NOMO-1 treated with dmso at 0.1 percent for 144 hours (cell line): ENCODE data around the gene TBX10.
"Not testable (repeated sequence)": the region's sequence is repeated elsewhere in the genome, so short reads cannot be mapped to it uniquely, and the experiment has no call there.

Source experiments
- DNase-seq: peaks from one replicate; lab custom pipeline; 2025; ENCODE audit not compliant: unreplicated experiment; lab: John Stamatoyannopoulos, UW

TBX10 gene

DNA sequence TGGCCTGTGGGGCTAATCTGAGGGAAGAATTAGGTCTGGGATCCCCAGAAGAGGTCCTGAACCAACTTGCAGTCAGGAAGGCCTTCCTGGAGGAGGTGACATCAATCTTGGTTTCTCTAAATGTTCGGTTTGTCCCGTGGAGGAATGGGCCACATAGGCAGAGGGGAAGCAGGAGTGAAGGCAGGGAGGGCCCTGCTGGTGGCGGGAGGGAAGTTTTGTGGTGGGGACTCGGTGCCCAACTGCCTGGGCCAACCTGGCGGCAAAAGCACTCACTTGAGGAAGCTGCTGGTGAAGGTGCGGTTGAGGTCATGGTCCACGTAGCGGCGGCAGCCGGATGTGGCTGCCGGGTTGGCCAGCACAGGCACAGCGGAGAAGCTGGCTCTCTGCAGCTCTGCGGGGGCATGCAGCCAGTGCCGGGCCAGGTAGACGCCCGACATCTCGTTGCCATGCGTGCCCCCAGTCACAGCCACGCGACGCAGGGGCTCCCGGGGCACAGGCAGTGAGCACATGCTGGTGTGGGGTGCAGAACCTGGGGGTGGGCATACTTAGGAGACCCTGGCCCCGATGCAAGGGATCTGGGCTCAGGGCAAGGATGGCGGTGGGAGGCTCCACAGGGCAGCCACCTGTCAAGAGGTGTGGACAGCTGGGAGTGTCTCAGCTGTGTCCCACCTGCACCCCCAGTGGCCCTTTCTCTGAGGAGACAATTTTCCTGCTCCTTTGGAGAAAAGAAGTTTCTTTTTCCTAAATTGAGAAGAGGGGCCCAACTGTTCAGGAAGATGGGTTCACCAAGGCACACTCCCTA lies 7.2 kb upstream of the TBX10 start:
- peak; percentile 76 for DNase-seq

DNA sequence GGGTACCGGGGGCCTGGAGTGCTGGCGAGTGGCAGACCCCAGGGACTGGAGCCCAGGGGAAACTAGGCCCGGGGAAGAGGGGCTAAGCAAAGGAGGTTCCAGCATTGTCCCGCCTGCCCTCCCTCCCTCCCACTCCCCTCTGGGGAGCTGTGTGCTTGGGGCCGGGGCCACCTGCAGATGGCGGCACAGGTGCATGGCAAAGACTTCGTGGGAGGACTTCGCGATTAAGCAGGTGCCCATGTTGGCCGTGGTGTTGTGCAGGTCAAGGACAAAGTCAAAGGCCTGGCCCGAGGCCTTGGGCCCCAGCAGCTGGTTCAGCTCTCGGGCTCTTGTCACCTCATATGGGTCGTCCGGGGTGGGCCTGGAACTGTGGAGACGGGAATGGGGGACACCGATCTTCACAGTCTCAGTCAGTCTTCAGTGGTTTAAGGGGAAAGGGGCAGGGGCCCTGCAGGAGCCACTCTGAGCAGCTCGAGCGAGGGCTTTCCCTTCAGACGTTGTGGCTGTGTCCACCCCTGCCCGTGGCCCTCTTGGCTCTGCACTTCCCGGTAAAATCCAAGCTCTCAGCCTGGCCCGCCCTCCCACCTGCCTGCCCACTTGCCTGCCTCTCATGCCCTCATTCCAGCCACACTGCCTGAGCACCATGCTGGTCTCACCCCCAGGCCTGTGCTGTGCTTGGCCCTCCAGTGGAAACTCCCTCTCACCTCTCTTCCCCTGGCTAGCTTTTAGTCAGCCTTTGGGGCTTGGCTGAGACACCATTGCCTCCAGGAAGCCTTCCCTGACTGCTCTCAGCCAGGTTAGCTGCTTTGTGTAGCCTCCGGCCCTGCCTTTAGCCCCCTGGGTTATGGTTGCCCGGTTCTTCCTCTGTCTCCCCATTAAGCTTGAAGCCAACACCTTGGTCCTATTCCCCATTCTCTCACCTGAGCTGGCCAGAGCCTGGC lies 6.2 kb upstream of the TBX10 start:
- no peak for DNase-seq

DNA sequence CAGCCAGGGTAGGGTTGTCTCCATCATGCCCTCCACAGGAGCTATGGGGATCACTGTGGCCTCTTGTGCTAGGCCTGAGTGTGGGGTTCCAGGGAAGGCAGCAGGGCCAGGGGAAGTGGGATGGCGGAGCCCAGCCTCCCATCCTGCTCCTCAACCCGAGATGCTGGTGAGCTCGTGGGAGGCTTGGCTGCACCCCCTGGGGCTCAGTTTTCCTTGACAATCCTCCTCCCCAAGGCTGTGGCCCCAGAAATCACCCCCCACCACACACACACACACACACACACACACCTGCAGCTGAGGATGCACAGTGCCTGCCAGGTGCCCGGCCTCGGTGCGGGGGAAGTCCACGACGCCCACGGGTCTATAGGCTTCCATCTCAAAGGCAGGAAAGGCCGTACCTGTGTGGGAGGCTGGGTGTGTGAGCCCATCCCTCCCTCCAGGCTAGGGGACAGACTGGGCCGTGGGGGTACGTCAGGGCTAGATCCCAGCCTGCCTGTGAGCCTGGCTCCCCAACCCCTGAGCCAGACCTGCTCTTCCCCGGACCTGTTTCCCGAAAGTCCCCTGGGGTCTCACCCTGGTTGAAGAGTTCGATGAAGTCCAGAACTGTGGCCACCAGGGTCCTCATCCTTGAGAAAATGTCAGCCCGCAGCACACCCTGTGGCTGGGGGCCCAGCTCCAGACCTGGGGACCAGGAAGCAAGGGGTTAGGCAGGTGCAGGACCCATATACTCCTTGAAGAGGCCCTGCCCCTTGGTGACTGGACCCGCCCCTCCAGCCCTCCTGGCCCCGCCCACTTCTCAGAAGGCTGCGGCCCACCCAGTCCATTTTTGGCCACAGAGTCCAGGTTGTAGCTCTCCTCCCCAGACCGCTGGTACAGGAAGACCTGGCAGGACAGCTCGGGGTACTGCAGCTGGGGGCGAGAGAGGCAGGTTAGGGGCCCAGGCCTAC lies 5.2 kb upstream of the TBX10 start:
- DNase-seq, result no peak

DNA sequence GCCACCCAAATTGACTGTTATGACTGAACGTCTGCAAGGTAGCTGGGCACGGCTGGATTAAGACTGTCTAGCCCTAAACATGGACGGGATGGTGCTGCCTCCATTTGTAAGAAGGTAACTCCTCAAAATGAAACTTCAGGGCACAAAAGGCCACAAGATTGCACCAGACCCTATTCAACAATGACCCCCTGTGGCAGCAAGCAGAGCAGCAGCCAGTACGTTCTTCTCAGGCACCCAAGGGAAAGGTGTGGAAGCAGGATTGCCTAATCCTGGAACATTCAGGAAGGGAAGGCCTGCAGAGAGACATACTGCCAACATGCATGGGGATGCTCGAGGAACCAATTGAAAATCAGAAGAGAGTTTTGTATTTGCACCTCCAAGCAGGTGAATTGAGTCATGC lies 4.5 kb upstream of the TBX10 start:
- DNase-seq, result no peak

DNA sequence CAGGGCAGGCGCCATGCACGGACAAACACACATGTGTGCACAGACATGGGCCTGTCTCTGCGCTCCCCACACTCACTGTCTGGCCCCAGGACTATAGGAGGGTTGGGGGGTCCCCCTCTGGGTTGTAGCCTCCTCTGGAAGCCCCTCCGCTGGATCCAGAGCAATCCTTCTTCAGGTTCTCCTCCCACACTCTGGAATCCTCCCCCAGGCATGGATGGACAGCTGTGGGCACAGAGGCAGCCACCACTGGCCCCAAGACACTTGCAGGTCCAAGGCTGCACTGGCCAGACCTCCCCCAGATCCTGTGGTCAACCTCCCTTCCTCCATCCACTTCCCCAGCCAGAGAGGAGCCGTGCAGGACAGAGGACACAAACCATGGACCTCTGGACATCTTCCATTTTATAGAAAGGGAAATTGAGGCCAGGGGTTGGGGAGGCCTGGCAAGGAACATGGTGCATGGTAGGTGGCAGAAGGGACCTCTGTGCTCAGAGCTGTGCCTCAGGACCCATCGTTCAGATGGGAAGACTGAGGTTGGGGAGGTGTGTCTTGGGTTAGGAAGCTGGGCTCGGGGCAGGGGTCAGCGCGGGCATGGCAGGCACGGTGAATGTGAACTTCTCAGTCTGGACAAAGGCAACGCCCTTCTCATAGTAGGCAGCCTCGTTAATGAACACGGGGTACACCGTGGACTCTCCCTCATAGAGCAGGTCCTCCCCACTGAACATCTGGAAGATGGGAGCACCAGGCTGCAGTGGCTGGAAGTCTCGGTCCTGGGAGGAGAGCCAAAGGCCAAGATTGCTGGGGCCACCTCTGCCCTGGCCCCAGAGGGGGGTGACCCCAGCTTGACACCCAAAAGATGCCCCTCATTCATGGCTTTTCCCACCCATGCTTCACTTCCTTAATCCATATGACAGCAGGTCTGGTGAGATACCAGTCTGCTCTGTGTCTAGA lies 2.9 kb upstream of the TBX10 start:
- DNase-seq, result no peak

DNA sequence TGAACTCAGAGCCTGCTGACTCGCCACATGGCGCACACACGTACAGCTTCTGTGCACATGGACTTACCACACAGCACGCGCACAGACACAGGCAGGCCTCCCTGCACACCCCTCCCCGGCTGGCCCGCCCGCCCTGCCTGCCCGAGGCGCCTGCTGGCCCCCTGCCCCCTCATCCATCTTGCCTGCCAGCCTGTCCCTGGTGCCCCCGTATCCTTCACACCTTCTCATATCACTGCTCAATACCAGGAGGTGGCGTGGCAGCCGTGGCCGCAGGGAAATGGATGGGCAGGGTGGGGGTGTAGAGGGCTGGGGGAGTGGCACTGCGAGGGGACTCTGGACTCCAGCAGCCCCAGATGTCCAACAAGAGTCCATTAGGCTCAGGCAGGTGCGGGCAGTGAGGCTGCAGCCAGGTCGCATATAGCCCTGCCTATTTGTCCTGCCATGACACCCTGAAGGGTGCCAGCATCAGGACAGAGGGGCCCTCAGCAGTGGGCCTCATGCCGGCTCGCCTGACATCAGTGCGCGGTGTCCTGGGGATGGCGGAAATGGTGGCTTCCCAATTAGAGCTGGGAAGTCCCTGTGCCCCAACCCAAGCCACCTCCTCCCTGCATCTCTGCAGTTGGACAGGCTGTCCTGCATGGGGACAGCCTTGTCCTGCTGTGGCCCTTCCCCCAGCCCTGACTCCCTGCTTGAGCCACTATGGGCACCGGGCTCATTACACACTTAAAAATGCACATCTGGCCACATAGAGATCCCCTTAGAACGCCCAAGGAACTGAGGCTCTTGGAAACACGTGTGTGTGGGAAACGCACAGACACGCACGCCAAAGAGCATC lies 2.0 kb upstream of the TBX10 start:
- no peak for DNase-seq

DNA sequence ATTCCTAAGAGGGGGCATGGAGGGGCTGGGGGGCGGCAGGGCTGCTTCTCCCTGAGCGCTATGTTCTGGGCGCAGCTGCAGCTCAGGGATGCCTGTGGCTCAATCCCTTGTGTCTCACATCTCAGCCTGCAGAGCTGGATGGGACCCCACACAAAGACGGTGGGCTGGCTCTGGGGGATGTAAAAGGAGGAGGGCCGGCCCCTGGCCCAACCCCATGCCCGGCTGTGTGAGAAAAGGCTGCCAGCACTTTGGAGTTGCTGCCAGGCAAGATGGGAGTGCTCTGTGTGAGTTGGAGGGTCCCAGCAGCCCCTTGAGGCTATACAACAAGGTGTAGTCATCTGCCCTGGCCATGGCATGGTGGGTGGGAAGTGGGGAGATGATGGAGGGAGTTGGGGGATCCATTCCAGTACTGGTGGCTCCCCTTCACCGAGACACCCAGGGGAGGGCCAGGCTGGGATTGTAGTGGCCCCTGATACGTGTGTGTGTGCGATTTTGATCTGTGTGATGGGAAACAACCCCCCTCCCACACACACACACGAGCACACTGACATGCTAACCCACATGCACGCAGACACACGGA lies 1.3 kb upstream of the TBX10 start:
- no peak for DNase-seq

DNA sequence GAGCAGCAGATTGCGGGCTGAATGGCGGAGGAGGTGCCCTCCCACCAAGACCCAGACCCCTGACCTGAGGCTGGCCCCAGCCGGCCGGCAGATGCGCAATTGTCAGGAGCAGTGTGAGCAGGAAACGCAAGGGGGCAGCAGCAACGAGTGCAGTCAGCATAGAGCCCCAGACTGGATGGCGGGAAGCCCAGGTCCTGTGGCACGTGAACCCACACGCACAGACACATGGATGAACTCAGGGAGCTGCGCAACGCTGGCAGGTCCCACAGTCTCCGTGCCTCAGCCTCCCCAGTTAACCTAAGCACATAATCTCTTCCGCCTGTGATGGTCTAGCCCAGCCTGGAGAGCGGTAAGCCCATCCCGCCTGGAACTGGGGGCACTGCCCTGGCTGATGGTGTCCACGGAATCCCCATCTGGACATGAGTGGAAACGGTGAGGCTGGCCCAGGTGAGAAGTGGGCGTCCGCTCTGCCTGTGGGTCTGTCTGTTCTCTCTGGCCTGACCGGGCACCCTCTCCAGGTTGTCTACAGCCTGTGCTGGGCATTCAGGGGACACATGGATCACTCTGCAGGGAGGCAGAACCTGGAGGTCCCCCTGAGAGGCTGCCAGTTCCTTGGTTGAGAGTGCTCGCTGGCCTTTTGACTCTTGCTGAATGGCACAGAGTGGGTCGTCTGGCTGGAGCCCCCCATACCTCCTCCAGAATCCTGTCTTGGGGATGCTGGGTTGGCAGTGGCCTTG lies 626 bp upstream of the TBX10 start:
- peak; percentile 42 for DNase-seq

DNA sequence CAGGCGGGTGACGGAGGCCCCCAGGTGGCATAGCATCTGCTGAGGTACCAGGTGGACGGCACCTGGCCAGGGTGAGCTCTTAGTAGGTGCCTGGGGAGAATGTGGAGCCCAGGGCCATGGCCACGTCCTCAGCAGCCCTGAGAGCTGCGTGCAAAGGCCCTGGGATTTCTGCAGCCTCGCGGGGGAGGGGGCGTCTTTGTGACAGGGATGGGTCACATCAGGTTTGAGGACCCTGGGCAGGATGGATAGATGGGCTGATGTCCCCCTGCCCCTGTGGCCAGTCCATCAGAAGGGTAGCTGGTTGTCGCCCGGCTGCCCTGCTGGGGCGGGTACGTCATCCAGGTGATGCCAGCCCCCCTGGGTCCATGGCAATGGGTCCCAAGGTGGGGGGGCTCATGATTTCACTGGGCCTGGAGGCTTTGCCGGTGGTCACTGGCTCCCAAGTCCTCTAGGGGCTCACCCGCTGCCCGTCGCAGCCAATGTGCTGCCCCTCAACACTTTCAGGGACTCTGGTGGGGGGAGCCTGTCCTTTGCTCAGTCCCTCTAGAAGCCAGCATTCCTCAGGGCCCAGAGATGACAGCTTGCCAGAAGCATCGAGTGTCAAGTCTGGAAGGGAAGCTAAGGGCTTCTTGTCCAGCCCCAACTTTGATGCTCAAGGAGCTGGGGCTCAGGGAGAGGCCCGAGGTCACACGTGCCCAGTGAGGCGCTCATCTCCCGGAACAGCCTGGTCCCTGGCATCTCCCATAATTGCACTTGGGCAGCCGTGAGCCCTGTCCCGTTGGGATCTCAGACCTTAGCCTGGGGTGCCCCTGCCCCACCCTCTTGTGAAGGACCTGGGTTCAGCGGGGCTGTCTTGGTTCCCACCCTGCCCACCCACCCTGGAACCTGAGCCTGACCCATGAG lies 777 bp downstream of the TBX10 start:
- DNase-seq, result no peak

DNA sequence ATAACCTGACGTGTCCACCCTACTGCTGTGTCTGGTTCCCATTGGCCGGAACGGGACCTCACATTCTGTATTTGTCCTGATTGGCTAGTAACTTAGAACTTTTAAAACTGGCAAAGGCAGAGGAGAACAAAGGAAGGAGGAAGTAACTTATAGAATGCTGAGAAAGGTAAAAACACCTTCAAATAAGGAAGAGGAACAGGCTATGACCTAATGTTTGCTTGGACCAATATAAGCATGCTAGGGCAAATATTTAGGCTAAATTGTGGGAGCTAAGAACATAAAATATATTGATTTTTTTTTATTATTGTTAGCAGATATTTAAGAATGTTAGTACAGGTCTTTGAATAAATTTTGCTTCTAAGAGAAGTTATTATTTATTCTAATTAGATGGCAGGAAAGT lies 2.1 kb downstream of the TBX10 start:
- not testable (repeated sequence) for DNase-seq

DNA sequence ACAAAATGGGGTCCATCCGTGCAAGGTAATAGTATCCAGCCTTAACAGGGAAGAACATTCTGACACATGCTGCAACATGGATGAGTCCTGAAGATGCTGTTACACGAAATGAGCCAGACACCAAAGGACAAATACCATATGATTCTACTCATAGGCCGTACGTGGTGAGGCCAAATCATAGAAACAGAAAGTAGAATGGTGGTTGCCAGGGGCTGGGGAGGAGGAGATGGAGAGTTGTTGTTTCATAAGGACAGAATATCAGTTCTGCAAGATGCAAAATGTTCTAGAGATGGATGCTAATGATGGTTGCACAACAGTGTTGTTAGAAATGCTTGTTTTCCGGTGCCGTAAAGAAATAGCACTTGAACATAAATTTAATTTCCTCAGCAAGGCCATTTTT lies 2.6 kb downstream of the TBX10 start:
- no peak for DNase-seq

DNA sequence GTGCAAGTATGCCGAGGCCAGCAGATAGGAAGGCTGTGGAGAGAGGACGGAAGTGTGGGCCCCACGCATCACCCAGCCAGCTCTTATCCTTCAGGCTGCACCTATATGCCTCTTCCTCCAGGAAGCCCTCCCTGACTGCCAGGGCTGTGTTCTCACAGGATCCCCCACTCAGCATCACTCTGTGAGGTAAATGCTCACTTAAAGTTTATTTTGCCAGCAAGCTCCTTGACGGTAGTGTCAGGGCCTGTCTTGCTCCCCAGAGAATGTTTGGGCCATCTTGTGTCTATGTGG lies 4.4 kb downstream of the TBX10 start:
- no peak for DNase-seq

DNA sequence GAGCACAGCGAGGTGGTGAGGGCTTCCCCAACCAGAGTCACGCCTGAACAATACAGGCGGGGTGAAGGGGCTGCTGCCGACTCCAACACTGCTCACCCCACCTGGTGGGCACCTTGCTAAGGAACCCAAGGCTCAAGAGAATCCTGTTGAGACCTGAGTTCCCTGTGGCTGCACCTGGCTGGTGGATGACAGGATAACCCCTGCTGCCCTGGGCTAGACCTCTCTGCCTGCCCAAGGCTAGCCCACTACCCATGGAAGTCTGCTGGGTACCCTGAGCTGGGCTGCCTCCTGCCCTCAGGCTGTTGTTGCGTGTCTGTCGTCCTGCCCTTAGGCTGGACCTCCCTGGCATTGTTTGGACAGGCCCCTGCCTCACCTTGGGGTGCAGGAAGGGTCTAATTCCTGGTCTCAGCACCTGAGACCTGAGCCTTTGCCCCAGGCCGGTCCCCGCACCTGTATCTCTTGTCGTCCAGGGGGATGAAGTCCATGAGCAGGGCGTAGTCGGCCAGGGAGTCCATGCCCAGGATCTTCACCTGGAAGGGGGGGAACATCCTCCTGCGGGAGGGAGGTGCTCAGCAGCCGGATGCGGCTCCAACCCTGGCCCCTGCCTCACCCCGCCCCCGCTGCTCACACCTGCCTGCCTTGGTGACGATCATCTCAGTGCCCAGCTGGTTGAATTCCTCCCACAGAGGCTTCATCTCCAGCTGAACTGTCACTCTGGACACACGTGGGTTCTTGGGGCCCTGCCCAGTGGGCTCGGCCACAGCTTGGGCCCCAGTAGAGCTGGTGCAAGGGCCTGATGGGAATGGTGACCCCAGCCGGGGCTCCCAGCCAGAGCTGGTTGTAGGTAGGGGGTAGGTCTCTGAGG lies 5.0 kb downstream of the TBX10 start:
- no peak for DNase-seq

DNA sequence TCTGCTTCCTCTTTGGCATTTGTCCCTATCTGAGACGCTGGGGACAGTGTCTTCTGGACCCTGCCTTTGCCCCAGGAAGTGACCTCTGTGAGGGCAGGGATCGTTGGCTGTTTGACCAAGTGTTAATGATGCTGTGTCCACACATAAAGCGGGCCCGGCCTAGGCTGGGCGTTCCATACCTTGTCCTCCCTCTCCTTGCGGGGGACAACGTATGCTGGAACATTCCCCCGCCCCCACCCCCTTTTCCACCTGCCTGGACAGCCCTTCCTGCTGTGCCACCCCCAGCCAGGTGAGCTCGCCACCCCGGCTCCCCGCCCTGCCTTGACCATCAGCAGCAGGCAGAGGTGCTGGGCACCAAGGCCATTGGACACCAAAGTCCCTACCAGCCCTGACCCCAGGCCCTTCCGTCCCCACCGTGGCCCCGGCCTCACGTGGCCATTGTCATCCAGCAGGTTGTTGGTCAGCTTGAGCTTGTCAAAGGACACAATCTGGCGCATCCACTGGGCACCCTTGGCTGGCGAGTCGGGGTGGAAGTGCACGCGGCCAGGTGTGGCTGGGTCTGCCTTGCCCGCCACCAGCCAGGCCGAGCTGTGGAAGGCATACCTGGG lies 5.7 kb downstream of the TBX10 start:
- DNase-seq, result no peak

DNA sequence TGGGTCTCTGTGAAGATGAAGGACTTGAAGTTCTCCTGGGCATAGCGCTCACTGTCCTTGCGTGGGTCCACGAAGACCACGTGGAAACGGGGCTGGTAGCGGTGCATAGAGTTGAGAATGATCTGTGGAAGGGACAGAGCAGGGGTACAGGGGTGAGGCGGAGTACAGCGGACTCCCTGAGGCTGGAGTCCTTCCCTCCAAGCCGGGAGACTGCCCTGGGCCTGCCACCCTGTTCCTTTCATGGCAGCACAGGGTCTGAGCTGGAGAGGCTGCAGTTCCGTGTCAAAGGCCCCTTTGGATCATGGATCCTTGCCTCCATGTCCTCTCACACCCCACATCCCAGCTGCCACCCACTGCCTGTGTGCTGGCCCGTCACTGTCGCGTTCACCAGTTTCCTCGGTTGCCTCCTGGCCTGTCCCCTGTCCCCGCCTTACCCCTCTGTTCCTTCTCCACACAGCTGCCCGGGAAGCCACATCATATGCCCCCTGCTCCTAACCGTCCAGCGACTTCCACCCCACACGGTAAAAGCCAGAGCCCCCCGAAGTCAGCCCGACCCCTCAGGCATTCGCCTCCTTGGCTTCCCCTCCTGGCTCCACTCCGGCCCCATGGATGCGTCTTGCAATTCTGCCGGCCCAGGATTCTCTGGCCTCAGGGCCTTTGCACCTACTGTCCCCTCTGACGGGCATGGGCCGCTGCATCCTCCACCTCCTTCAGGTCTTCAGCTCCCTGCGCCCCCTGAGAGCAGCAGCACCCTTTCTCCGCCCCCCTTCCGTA lies 6.4 kb downstream of the TBX10 start:
- no peak for DNase-seq
